Testis (tissue), 2 donors: ENCODE measurements around the gene MGLL.

Experiments
- POLR2A ChIP-seq: fragments of 450-650 bp; IDR thresholded peaks from one replicate; pipeline ENCODE4 v1.6.1; 2017; ENCODE audit warnings: antibody characterized with exemption, mild to moderate bottlenecking, moderate library complexity
- TF ChIP-seq, protein P1 (sequence below), 3 experiments: fragments of 450-650 bp in 2 of 3; fragments of 200-600 bp in 1 of 3; sonication (generic) in 1 of 3; IDR thresholded peaks; one replicate each; pipeline ENCODE4 v1.5.1; 2016 to 2019; ENCODE audit warnings: antibody characterized with exemption in 3 of 3, mild to moderate bottlenecking in 2 of 3, moderate library complexity in 1 of 3

DNA sequence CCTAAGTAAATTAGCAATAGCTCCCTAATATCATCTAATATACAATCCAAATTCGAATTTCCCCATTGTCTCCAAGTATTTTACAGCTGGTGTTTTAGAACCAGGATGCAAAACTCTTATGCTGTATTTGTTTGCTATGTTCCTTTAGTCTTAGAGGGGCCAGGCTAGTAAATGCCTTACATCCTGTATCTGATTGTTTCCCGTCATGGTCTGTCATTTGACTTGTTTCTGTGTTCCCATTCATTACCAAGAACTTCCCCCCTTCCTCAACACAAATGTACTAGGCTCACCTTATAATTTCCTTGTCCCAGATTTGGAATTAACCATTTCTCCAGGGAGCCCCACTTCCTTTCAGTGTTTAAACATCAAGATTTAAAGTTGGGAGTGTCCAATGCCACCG lies 95.4 kb downstream of the MGLL start:
- TF ChIP-seq, protein P1, sequence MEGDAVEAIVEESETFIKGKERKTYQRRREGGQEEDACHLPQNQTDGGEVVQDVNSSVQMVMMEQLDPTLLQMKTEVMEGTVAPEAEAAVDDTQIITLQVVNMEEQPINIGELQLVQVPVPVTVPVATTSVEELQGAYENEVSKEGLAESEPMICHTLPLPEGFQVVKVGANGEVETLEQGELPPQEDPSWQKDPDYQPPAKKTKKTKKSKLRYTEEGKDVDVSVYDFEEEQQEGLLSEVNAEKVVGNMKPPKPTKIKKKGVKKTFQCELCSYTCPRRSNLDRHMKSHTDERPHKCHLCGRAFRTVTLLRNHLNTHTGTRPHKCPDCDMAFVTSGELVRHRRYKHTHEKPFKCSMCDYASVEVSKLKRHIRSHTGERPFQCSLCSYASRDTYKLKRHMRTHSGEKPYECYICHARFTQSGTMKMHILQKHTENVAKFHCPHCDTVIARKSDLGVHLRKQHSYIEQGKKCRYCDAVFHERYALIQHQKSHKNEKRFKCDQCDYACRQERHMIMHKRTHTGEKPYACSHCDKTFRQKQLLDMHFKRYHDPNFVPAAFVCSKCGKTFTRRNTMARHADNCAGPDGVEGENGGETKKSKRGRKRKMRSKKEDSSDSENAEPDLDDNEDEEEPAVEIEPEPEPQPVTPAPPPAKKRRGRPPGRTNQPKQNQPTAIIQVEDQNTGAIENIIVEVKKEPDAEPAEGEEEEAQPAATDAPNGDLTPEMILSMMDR (IDR thresholded peaks at IDR 0.05), result no peak
- no peak for TF ChIP-seq POLR2A
